Activated CD4-positive, alpha-beta memory T cell treated with anti-CD3 and anti-CD28 coated beads, Interleukin-2, amount 10 ng/mL, durations not matched to agents 7 days and 5 days (primary cell): ENCODE data around the gene AHRR. TPM values are rescaled to one million over a fixed set of nuclear protein-coding genes. Genes with fewer than 3 reads are reported as not detected.
"Not testable (repeated sequence)": the region's sequence is repeated elsewhere in the genome, so short reads cannot be mapped to it uniquely, and the experiment has no call there.

Experiments
- CTCF ChIA-PET: fragments of 350-600 bp; sonication (Branson Sonifier 250); formaldehyde crosslinking; loops from one replicate; lab custom pipeline; 2021; ENCODE audit warnings: antibody characterized with exemption, inconsistent platforms; lab: Charles Lee
- POLR2A ChIA-PET: fragments of 350-600 bp; sonication (Branson Sonifier 250); formaldehyde crosslinking; loops from one replicate; lab custom pipeline; 2021; ENCODE audit warnings: antibody characterized with exemption; lab: Charles Lee
- DNase-seq: peaks from one replicate; pipeline ENCODE4 v3.0.0-alpha.2; 2020
- H3K27ac Mint-ChIP-seq: one replicate; pipeline ENCODE4 v1.8.0; 2021; ENCODE audit warnings: mild to moderate bottlenecking, mixed read lengths
- H3K27me3 Mint-ChIP-seq: one replicate; pipeline ENCODE4 v1.8.0; 2021; ENCODE audit warnings: mixed read lengths
- H3K36me3 Mint-ChIP-seq: one replicate; pipeline ENCODE4 v1.8.0; 2021; ENCODE audit warnings: low read depth, mixed read lengths
- H3K4me1 Mint-ChIP-seq: one replicate; pipeline ENCODE4 v1.8.0; 2021; ENCODE audit warnings: mixed read lengths
- H3K4me3 Mint-ChIP-seq: one replicate; pipeline ENCODE4 v1.8.0; 2021; ENCODE audit warnings: mild to moderate bottlenecking, mixed read lengths
- H3K9me3 Mint-ChIP-seq: one replicate; pipeline ENCODE4 v1.8.0; 2021; ENCODE audit warnings: mixed read lengths
- total RNA-seq, 2 experiments: library from RNA; stranded (reverse); gene quantifications; one replicate each; pipeline ENCODE4 v1.2.3, GENCODE V29; 2021

The AHRR gene
- total RNA-seq, 2 experiments from 2014 or later: 23.6 to 24.6 TPM

DNA sequence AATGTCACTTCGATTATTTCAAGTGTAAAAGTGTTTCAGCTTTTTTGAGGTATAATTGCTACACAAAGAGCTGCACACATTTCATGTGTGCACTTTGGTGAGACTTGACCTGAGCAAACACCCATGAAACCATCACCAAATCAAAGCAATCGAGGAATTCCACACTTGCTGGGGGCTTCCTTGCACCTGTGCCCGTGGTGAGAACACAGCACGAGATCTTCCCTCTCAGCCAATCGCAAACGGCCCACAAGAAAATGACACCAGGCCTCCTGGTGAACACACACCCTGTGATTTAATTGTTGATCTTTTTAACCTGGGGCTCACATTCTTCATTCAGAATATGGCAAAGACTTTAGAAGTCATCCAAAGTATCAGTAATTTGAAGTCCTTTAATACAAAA is 24.1 kb upstream of the AHRR start:
- peaks cover 13% of the 10 kb centered on the region for H3K36me3 Mint-ChIP-seq
- POLR2A ChIA-PET, H3K4me3 Mint-ChIP-seq, H3K27me3 Mint-ChIP-seq, H3K27ac Mint-ChIP-seq, H3K9me3 Mint-ChIP-seq, CTCF ChIA-PET, DNase-seq: not testable (repeated sequence)
- peaks cover 22% of the 10 kb centered on the region for H3K4me1 Mint-ChIP-seq

DNA sequence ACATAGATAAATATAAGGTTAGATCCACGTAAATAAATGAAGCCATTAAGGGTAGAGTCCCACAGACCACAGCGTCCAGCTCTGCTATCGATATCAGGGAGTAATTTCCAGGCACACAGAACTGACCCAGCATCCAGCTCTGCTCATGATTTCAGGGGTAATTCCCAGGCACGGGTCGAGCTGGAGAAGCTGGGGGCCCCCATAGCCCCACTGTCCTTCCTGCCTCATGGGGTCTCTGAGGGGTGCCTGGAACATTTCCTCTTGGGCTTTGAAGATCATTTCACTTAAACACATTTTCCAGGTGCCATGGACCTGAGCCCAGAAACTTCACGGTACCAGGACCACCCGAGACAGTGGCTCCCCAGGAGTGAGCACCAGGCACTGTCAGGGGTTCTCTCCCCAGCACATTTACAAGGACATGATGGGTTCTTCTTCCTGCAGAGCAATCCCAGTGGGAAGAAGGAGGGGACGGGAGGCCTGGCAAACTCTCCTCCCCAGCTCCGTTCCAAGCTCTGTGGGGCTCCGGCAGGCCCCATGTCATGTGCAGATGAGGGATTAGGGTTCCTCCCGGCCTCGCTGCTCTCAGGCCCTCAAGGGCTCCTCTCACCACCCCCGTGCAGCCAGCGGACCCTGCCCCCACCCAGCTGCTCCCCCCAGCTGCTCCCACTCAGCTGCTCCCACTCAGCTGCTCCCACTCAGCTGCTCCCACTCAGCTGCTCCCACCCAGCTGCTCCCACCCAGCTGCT is 23.4 kb upstream of the AHRR start:
- H3K4me3 Mint-ChIP-seq, CTCF ChIA-PET, DNase-seq, H3K9me3 Mint-ChIP-seq, H3K27me3 Mint-ChIP-seq, H3K27ac Mint-ChIP-seq, H3K36me3 Mint-ChIP-seq: not testable (repeated sequence)
- peaks cover 22% of the 10 kb centered on the region for H3K4me1 Mint-ChIP-seq
- POLR2A ChIA-PET: interaction anchor here (1.0 kb wide), 1 partner anchor 27 kb away, joined by 4 read pairs; the partner anchor contains the start of gene PDCD6

DNA sequence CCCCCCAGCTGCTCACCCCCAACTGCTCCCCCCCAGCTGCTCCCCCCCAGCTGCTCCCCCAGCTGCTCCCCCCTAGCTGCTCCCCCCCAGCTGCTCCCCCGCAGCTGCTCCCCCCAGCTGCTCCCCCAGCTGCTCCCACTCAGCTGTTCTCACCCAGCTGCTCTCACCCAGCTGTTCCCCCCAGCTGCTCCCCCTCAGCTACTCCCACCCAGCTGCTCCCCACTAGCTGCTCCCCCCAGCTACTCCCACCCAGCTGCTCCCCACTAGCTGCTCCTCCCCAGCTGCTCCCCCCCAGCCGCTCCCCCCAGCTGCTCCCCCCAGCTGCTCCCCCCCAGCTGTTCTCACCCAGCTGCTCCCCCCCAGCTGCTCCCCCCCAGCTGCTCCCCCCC is 22.8 kb upstream of the AHRR start:
- Mint-ChIP-seq H3K27ac (no peak overlapping the region), H3K36me3 (peaks cover 6% of the 10 kb centered on the region), H3K27me3 (no peaks in the 10 kb centered on the region), H3K4me3 (no peak overlapping the region), H3K9me3 (no peaks in the 10 kb centered on the region), H3K4me1 (peaks cover 22% of the 10 kb centered on the region)
- no peak for DNase-seq
- POLR2A ChIA-PET: interaction anchor here (0.6 to 1.0 kb wide), 2 partner anchors 27 to 93 kb away, joined by 4 to 5 read pairs; partner anchors contain the start of gene PDCD6
- CTCF ChIA-PET: no interaction called here

DNA sequence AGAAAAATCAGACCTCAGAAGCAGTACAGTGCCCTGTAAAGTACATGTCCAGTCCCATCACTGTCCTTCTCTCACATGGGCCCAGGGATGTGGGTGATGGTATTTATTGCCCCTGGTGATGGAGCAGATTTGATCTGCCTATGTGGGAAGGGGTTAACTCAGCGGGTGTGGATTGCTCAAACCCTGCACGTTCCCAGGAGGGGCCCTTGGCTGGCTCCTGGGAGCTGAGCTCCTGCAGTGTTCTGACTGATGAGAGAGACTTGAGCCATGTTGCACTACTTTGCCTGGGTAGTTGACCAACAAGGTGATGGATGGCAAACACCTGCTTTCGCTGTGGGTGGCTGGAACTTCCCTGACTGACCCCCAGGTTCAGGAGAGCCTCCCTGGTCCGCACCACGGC is 21.6 kb upstream of the AHRR start:
- CTCF ChIA-PET, DNase-seq, H3K36me3 Mint-ChIP-seq, H3K9me3 Mint-ChIP-seq, H3K27me3 Mint-ChIP-seq, H3K4me3 Mint-ChIP-seq, H3K27ac Mint-ChIP-seq, POLR2A ChIA-PET: not testable (repeated sequence)
- H3K4me1 Mint-ChIP-seq: peaks cover 22% of the 10 kb centered on the region

DNA sequence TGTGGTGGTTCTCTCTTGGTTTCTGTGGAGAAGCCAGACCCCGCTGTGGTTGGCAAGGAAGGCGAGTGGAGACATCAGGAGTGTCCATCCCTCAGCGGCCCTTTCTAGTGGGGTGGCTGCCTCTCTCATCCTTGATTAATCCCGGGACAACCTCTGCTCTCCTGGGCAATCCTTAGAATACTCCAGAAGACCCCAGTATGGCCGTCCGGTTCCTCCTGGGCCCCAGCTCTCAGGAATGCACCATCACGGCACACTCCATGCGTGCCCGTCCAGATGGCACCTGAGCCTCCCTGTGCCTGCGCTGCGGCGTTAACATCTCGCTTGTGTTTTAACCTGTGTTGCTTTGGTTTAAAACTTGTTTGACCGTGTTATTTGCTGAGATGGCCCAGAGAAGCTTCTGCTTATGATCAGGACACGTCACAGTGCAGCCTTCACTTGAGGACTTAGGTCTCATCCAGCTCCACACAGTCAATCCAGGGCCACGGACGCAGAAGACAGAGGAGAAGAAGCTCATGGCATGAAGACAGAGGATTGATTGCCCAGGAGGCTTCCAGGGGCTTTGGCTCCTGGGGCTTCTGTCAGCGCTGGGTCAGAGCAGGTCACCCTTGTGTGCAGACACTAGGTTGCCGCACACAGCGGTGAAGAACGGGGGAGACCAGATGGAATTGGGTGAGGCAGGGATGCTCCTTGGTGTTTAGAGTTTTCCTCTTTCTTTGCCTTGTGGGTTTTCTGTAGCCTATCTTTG is 20.7 kb upstream of the AHRR start:
- CTCF ChIA-PET, H3K4me3 Mint-ChIP-seq, H3K27me3 Mint-ChIP-seq, H3K27ac Mint-ChIP-seq, POLR2A ChIA-PET, H3K36me3 Mint-ChIP-seq, DNase-seq, H3K9me3 Mint-ChIP-seq: not testable (repeated sequence)
- H3K4me1 Mint-ChIP-seq: peaks cover 21% of the 10 kb centered on the region

DNA sequence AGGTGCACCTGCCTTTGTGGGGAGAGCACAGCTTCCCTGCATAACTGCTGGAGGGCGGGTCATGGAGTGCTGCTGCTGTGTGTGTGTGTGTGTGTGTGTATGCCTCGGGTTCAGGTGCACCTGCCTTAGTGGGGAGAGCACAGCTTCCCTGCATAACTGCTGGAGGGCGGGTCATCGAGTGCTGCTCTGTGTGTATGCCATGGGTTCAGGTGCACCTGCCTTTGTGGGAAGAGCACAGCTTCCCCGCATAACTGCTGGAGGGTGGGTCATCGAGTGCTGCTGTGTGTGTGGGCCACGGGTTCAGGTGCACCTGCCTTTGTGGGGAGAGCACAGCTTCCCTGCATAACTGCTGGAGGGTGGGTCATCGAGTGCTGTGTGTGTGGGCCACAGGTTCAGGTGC is 19.1 kb upstream of the AHRR start:
- CTCF ChIA-PET: not testable (repeated sequence)

DNA sequence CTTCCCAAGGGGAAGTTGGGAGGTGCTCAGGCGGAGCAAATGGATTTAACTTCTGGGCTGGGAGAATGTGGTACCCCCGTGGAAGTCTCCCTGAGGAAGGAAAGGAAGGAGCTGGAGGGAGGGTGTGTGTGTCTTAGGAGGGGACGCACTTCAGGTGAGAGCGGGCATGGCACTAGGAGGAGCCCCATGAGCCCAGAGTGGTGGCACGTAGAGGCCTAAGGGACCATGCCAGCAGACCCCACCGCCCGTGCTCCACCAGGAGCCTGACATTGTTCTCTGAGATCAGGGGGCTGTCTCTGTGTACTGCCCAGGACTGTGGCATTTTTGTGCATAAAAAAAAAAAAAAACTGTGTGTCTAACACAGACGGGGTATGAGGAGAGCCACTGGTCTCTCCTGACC is 18.5 kb upstream of the AHRR start:
- CTCF ChIA-PET: no interaction called here

More for the DNA sequence above, 19.1 kb upstream of the AHRR start:
- H3K9me3 Mint-ChIP-seq, DNase-seq, H3K36me3 Mint-ChIP-seq, H3K27me3 Mint-ChIP-seq, POLR2A ChIA-PET, H3K27ac Mint-ChIP-seq, H3K4me1 Mint-ChIP-seq, H3K4me3 Mint-ChIP-seq: not testable (repeated sequence)

DNA sequence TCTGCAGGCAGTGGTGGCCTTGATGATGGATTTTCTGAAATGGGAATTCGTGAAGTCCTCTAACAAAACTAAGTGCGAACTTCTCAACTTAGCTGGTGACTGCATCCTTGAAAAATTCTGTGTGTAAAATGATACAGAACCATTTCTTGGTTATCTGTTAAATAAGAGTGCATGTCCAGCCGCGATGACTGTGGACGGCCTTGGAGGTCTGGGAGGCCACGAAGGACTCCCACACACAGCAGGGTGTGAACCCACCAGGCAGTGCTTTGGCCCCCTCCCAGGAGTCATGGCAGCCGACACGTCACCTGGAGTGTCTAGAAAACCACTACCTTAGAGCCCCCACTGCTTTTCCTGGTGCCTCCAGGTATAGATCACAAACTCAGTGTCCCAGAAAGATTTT is 17.8 kb upstream of the AHRR start:
- H3K9me3 Mint-ChIP-seq, H3K27ac Mint-ChIP-seq, H3K4me3 Mint-ChIP-seq, H3K27me3 Mint-ChIP-seq, CTCF ChIA-PET, H3K4me1 Mint-ChIP-seq, H3K36me3 Mint-ChIP-seq, POLR2A ChIA-PET, DNase-seq: not testable (repeated sequence)

More for the DNA sequence above, 18.5 kb upstream of the AHRR start:
- POLR2A ChIA-PET: no interaction called here
- no peak for DNase-seq
- Mint-ChIP-seq H3K9me3 (no peaks in the 10 kb centered on the region), H3K27me3 (no peaks in the 10 kb centered on the region), H3K36me3 (peaks cover 6% of the 10 kb centered on the region), H3K4me1 (peaks cover 2% of the 10 kb centered on the region), H3K27ac (no peak overlapping the region), H3K4me3 (no peak overlapping the region)

DNA sequence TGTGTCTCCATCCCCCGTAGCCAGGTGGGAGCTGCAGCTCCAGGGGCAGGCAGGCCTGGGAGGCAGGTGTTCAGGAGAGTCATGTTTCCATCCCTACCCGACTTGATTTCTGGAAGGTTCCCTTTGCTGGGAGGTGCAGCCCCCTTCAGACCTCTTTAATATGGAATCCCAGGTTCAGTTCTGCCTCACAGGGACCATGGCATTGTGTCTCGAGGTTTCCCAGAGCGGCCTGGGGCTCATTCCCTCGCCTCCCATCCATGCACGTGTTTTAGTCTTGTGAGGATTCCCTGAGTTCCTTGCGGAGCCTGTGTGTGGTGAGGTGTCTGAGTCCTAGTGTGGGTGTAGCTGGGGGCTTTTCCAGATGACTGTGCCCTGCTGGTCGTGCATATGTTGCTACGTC is 16.5 kb upstream of the AHRR start:
- Mint-ChIP-seq H3K4me1 (no peaks in the 10 kb centered on the region), H3K27me3 (no peaks in the 10 kb centered on the region), H3K4me3 (no peak overlapping the region), H3K27ac (no peak overlapping the region), H3K36me3 (peaks cover 6% of the 10 kb centered on the region), H3K9me3 (no peaks in the 10 kb centered on the region)
- POLR2A ChIA-PET: no interaction called here
- no peak for DNase-seq
- CTCF ChIA-PET: no interaction called here

DNA sequence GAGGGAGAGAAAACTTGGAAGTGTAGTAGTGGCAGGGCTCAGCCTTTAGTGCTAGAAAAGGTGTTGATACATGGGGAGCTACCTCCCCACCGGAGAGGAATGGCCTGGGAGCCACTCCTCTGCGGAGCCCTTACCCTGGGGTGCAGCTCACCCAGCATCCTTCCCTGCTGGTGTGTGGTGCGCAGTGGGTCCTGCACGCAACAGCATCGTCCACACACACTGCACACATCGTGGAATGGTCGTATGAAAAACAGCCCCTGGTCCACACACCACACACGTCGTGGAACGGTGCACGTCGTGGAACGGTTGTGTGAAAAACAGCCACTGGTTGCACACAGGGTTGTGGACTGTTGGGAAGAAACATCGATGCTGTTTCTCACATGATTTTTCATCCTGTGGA is 16.1 kb upstream of the AHRR start:
- POLR2A ChIA-PET: no interaction called here
- no peak for DNase-seq
- Mint-ChIP-seq H3K4me1 (no peaks in the 10 kb centered on the region), H3K27me3 (no peaks in the 10 kb centered on the region), H3K4me3 (no peak overlapping the region), H3K36me3 (peaks cover 6% of the 10 kb centered on the region), H3K27ac (no peak overlapping the region), H3K9me3 (no peaks in the 10 kb centered on the region)
- CTCF ChIA-PET: interaction anchor here (1.5 kb wide), 1 partner anchor 12 kb away, joined by 3 read pairs; no protein-coding TSS in a partner anchor

DNA sequence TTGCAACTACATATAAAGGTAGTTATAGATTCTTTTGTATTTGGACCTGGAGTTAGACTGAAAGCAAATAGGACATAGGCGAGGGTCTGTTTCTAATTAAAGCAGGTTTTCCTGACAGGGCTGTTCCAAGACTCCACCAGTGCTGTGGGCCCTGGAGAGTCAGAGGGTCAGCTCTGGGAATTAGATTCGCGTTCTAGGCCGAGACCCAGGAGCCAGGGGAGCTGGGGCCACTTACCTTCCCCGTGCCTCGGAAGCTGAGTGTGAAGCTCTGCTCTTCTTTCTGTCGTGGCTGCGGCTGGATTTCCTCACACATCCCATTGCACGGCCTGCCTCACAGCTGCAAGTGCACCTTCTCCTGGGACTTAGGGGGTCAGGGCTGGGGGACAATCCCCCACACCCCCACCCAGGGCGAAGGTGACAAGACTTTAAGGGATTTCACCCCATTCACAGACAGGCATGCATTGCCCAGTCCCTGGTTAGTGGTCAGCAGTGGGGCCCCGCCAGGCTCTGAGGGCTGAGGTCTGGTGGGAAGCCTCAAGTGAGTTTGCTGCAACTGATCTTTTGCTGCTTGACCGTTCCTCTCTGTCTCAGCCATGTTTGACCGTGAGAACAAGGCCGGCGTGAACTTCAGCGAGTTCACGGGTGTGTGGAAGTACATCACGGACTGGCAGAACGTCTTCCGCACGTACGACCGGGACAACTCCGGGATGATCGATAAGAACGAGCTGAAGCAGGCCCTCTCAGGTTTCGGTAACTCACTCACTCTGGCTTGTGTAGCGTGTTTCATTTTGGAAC is 15.3 kb upstream of the AHRR start:
- Mint-ChIP-seq H3K27ac (no peak overlapping the region), H3K4me3 (no peak overlapping the region)
- CTCF ChIA-PET: interaction anchor here (1.5 kb wide), 1 partner anchor 11 kb away, joined by 3 read pairs; no protein-coding TSS in a partner anchor

DNA sequence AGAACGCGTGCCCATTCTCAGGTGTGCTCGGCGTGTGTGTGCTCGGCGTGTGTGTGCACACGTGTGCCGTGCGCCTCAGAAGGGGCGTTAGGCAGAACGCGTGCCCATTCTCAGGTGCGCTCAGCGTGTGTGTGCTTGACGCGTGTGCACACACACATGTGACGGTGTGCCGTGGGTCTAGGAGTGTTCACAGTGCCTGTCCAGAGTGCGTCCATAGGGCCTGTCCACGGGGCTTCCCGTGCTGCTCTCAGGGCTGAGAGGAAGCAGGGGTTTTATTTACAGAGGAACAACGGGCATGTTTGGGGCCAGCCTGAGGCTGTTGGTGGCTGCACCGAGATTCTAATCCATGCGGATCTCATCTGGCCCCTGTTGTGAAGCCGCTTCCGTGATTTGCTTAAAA is 14.2 kb upstream of the AHRR start:
- H3K4me1 Mint-ChIP-seq: no peaks in the 10 kb centered on the region
- no peaks in the 10 kb centered on the region for H3K27me3 Mint-ChIP-seq
- DNase-seq: no peak
- H3K9me3 Mint-ChIP-seq: no peaks in the 10 kb centered on the region
- H3K4me3 Mint-ChIP-seq: no peak overlapping the region
- H3K36me3 Mint-ChIP-seq: peaks cover 11% of the 10 kb centered on the region
- ChIA-PET POLR2A (no interaction called here), CTCF (interaction anchor here (1.8 kb wide), 1 partner anchor 9 kb away, joined by 5 read pairs; no protein-coding TSS in a partner anchor)
- no peak overlapping the region for H3K27ac Mint-ChIP-seq

More for the DNA sequence above, 15.3 kb upstream of the AHRR start:
- no peaks in the 10 kb centered on the region for H3K27me3 Mint-ChIP-seq
- no peak for DNase-seq
- POLR2A ChIA-PET: no interaction called here
- H3K4me1 Mint-ChIP-seq: no peaks in the 10 kb centered on the region
- peaks cover 7% of the 10 kb centered on the region for H3K36me3 Mint-ChIP-seq
- H3K9me3 Mint-ChIP-seq: no peaks in the 10 kb centered on the region
